LNCaP clone FGC (cell line): ENCODE measurements around the gene UBE2E2.
"Not testable (repeated sequence)": the region's sequence is repeated elsewhere in the genome, so short reads cannot be mapped to it uniquely, and the experiment has no call there.

Source experiments
- DNase-seq: peaks from one replicate; pipeline ENCODE4 v3.0.0-alpha.2; 2011; ENCODE audit warnings: low read depth
- H3K4me3 ChIP-seq: 2 replicates; pipeline ENCODE4 v1.5.1; 2011; ENCODE audit warnings: mild to moderate bottlenecking, low read depth, low read length, control low read depth
- CTCF ChIP-seq: IDR thresholded peaks from 2 replicates; pipeline ENCODE4 v1.5.1; 2012; ENCODE audit warnings: mild to moderate bottlenecking; ENCODE audit not compliant: control insufficient read depth, insufficient read depth; ENCODE audit errors: extremely low read depth

UBE2E2 gene

GRCh38 chr3:23172059-23172458, 31.1 kb upstream of the UBE2E2 start:
- no peak overlapping the region for H3K4me3 ChIP-seq
- DNase-seq = no peak
- no peak for TF ChIP-seq CTCF

DNA sequence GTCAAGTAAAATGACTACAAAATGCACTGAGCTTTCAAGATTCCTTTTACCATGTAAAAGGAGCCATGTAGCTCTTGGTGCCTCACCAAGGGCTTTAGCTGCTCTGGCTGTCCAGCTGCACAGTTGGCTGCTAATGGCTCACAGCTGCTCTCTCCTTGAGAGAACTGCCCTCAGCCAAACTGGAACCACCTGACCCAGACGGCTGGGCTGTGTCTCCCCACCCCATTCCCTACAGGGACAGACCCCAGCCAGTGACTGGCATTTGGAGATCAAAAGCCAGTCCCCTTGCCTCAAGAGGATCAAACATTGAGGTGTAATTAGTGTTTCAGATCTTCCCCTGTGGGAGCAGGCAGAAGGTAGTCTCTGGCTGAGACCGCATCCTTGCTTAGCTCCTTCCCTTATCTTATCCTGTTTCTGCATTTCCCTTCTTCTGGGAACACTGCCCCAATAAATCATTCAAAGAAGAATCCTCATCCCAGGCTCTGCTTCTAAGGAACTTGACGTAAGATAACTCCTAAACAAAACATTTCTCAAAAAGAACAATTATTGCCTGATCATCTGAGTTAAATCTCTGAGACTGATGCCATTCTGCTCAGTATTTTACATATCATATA, 28.6 kb upstream of the UBE2E2 start:
- TF ChIP-seq CTCF = no peak
- no peak overlapping the region for H3K4me3 ChIP-seq

DNA sequence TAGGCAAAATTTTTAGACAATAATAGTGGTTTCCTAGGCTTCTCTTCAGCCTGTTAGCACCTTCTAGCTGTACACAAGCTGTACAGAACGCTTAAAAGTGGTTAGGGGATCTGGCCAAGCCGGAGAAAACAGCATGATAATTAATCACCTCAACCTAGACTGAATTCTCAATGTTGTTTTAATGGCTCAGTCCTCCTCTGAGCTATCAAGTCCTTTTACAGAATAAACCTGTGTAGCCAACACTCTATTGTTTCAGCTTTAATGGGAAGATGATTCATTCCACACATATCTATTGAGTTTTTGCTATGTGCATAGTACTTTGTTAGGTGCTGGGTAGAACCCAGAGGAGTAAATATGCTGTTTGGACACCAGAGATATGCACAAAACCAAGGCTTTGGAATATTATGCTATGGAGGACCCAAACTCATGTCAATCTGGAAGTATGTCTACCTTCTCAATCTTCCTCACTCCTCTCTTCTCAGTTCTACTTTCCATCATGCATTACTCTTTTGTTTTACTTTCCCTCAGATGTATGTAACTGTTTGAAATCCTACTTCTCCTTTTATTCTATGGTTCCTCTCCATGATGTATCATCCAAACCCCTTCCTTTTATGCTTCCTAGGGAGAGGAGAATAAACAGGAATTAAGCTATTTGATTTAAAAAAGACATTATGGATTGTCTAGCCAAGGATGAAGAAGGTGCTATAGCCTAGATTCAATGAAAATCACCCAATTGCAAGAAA, 27.6 kb upstream of the UBE2E2 start:
- TF ChIP-seq CTCF = no peak
- H3K4me3 ChIP-seq = no peak overlapping the region
- DNase-seq = no peak

More for the DNA sequence above, 28.6 kb upstream of the UBE2E2 start:
- DNase-seq = no peak

DNA sequence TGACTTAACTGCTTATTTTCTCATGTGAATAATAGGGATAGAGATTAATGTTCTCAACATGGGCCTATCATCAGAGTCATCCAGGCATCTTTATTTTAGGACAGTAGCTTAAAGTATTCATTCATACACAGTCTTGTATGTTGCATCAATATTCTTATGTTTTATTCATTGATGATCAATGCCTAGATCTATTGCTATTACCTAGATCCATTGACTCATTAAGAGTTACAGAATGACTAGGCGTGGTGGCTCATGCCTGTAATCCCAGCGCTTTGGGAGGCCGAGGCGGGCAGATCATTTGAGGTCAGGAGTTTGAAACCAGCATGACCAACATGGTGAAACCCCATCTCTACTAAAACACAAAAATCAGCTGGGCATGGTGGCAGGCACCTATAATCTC, 26.3 kb upstream of the UBE2E2 start:
- H3K4me3 ChIP-seq, DNase-seq: not testable (repeated sequence)

DNA sequence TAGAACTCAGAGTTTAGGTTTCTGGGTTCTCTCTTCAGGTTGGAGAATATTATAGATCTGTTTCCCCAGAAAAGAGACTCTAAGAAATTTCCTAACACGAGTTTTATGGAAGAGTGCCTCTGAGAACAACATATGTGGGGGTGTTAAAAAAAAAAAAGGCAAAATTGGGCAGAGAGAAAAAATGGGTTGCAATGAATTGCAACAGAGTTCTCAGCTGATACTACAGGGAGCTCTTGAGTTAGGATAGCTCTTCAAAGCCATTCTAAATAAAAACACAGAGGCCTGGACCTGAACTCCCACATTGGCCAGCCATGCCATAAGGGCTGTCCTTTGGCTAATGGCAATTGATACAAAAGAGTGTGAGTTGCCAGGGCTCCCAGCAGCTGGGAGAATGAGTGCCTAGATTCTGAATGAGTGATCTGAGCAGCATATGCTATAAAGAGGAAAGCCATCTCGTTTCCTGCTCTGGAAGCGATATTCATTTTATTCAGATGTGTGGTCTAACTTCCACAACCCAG, 20.1 kb upstream of the UBE2E2 start:
- TF ChIP-seq CTCF = no peak
- H3K4me3 ChIP-seq = no peak overlapping the region
- DNase-seq = no peak

DNA sequence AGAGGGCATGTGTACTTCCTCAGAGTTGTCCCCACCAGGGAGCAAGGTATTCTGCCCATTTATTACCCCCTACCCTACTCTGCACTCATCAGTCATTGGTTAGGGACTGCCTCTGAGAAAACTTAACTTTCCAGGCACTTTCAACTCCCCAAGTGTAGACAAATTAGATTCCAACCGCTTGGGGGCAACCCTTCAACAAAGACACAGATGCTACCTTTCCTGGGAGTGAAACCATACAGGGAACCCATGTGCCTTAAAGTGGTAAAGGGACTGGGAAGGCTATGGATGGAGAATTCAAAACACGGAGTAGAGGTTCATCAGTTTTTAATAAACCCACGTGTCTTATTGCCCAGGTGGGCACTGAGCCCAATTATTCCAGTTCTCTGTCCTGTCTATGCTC, 19.4 kb upstream of the UBE2E2 start:
- no peak for DNase-seq
- TF ChIP-seq CTCF = peak; percentile 41
- no peak overlapping the region for H3K4me3 ChIP-seq

GRCh38 chr3:23185861-23186260, 17.3 kb upstream of the UBE2E2 start:
- DNase-seq = no peak
- no peak overlapping the region for H3K4me3 ChIP-seq
- no peak for TF ChIP-seq CTCF
